Ecto neural progenitor cell (in vitro differentiated cells): ENCODE measurements around the gene ZNF526.

Experiments used
- DNase-seq: peaks from one replicate; pipeline ENCODE4 v3.0.0-alpha.2; 2018; ENCODE audit warnings: low spot score

ZNF526 gene

DNA sequence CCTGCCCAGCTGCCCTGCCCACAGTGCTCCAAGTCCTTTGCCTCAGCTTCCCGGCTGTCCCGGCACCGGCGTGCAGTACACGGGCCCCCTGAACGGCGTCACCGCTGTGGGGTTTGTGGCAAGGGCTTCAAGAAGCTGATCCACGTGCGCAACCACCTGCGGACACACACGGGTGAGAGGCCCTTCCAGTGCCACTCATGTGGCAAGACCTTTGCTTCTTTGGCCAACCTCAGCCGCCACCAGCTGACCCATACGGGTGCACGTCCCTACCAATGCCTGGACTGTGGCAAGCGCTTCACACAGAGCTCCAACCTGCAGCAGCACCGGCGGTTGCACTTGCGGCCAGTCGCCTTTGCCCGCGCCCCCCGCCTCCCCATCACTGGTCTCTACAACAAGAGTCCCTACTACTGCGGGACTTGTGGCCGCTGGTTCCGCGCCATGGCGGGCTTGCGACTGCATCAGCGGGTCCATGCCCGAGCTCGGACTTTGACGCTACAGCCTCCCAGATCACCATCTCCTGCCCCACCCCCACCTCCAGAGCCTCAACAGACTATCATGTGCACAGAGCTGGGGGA is 5.7 kb downstream of the ZNF526 start:
- DNase-seq: no peak

DNA sequence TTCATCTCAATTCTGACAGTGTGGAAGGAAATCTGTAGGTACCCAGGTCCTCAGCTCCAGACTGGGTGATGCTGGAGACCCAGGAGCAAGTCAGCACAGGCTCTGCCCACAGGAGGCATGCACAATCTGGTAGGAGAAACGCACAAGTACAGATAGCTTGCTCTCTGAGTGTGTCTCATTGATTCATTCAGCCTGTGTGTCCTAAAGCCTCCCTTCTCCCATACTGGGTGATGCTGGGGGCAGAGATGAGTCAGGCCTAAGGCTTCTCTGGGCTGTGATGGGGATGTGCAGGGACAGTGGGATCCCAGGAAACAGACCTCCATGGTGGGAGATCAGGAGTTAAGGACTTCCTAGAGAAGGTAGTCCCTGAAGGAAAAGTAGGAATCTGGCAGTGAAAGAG is 6.8 kb downstream of the ZNF526 start:
- no peak for DNase-seq

DNA sequence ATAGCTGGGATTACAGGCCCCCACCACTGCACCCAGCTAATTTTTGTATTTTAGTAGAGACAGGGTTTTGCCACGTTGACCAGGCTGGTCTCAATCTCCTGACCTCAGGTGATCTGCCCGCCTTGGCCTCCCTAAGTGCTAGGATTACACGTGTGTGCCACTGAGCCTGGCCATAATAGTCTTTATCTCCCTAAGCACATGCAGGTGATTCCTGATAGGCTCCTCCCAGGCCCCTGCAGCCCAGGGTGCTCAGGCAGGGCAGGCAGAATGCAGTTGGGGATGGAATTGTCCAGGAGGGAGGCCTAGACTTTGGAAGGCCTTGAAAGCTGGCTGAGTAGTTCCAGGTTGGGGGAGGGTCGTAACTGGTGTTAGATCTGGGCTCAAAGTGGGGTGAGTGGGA is 8.5 kb downstream of the ZNF526 start:
- DNase-seq: no peak

- no peak for DNase-seq
Observed at GRCh38 chr19:42229301-42229854, 9.3 kb downstream of the ZNF526 start.

- DNase-seq: no peak
Observed at GRCh38 chr19:42229855-42230351, 9.8 kb downstream of the ZNF526 start.

- DNase-seq: no peak
Observed at GRCh38 chr19:42230571-42230970, 10.5 kb downstream of the ZNF526 start.

DNA sequence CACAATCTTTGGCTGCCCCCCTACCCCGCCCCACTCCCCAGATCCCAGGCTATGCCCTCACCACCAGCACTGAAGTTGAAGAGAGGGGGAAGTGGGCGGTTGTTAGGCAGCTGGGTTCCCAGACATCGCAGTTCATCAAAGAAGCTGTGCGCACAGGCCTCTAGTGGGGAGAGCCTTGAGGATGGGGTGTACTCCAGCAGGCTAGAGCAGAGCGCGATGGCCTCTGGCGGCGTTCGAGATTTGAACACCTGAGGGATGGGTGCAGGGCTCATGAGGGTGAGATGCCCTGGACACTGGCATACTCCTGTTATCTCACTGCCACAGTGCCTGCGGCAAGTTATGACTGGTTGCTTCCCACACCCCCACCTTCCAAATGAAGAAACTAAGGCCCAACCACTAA is 12.3 kb downstream of the ZNF526 start:
- DNase-seq: no peak

DNA sequence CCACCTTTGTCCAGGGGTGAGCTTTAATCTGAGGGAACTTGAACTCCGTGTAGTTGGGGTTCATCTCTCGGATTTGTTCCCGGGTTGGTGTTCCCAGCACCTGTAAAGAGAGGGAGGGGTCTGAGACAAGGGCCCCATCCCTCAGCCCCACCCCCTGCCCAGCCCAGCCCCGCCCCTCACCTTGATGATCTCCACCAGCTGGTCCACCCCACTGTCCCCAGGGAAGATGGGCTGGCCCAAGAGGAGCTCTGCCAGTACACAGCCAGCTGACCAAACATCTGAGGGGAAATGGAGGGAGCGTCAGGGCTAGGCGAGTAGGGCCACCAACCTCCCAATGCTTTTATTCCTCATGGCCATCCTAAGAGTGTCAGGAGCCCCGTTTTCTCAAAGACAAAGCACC is 13.0 kb downstream of the ZNF526 start:
- DNase-seq: no peak

DNA sequence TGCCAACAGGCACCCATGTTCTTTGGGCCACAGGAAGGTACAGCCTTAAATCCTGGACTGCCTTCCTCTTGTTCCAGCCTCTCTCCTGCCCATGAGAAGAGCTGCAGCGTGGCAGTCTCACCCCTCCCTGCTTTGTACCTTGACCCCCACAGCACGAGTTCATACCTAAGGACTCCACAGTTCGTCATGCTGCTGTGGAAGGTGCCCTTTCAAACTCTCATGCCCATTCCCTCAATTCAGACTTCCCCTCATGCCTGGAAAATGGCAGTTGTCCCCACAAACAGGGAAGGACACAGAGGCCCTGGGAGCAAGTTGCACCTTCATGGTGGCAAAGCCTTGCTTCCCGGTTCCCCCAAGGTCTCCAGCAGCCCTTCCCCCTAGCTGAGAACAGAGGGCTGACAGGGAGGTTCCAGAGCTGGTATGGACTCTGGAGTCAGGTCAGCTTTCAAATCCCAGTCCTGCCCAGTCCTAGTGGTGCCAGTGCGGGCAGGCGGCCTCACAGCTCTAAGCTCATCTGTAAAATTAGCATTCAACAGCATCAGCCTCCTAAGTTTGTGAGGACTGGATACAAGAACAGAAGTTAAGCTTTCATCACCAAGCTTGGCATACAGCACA is 13.7 kb downstream of the ZNF526 start:
- DNase-seq: no peak

GRCh38 chr19:42234364-42234763 is 14.3 kb downstream of the ZNF526 start:
- DNase-seq: no peak

- DNase-seq: no peak
Observed at GRCh38 chr19:42235181-42235580, 15.1 kb downstream of the ZNF526 start.

DNA sequence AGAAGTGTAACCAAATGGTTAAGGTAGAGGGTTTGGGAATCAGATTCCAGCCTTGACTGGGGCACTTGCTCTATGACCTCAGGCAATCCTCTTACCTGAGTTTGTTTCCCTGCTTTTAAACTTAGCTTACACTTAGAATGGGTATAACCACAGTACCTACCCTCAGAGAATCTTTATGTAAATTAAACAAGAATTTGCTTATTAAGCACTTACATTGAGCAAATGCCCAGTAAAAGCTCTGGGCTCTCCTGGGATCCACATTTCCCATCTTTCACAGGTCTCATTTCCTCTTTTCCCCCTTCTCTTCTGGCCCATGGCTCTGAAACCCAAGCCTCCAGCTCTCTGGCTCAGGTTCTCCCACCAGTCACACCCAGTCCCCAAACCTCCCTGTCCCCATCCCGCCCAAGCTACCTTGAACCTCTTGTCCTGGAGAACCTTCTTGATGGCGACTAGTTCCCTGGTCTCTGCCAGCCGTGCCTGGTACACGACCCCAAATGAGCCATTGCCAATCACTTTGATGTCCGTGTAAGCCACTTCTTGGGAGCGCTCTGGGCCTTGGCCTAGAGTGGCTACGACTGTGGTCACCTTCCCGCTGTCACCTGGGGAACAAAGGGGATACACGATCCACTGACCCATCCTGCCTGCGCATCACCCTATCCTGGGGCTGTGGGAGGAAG is 19.6 kb downstream of the ZNF526 start:
- DNase-seq: no peak

- no peak for DNase-seq
Observed at GRCh38 chr19:42241279-42241678, 21.2 kb downstream of the ZNF526 start.

DNA sequence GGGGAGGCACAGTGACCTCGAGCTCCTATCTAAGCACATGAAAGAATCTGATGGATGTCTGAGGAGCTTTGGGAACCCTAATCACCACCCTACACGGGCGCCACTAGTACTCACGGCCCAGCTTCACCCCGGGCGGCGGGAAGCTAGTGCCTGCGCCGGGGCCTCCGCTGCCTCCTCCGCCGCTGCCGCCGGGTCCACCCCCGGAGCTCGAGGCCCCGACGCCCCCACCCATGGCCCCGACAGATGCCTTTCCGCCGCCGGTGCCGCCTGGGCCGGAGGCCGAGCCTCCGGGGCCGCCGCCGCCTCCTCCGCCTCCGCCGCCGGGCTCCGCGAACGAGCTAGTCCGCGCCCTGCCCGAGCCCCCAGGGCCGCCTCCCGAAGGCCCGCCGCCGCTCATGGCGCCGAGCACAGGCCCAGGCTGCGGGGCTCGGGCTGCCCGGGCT is 22.0 kb downstream of the ZNF526 start:
- no peak for DNase-seq

- peak; percentile 98 for DNase-seq
Observed at GRCh38 chr19:42242512-42243409, 22.6 kb downstream of the ZNF526 start, which contains the start of gene GSK3A. Gene GSK3A (minus strand): TSS chr19:42242602. CDS start chr19:42242465, 137 bp downstream.

GRCh38 chr19:42244347-42245220 is 24.5 kb downstream of the ZNF526 start:
- DNase-seq: peak; percentile 96

DNA sequence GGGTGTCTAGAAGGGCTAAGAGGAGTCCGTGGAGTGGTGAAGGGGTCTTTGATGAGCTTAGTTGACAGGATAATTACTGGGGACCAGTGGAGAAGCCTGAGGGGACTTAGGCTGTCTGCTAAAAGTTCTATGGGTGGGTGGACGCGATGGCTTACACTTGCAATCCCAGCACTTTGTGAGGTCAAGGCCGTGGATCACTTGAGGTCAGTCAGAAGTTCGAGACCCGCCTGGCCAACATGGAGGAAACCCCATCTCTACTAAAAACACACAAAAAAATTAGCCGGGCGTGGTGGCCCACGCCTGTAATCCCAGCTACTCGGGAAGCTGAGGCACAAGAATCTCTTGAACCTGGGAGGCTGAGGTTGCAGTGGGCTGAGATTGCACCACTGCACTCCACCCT is 25.1 kb downstream of the ZNF526 start:
- no peak for DNase-seq

DNA sequence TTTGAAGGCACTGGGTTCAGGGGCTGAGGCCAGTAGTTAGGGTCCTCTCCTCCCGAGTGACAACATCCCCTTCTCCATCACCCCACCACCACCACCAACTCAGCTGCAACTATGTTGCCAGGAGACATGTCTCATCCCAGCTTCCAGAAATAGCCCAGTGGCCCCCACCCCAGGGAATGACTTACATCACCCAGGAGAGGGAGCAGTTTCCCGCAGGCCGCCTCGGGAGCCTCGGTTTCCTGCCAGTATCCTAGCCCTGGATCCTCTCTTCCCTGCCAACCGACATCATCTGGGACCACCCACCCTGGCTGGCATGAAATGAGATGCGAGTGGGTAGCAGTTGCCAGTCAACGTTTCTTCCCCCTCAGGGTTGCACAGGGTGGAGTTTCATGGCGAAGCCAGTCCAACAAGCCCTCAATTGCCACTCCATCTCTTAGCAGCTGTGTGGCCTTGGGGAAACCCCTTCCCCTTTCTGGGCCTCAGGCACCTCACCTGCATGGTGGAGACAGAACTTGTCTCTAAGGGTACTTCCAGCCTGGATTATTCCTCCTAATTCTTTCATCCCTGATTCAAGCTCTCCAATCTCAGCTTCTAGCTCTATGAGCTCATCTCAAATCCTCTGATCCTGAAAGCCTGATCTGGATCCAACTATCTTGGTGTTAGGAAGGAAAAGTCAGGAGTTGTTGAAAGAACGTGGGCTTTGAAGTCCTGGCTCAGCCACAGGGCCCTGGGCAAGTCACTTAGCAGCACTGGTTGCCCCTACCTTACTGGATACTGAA is 26.2 kb downstream of the ZNF526 start:
- peak; percentile 72 for DNase-seq

DNA sequence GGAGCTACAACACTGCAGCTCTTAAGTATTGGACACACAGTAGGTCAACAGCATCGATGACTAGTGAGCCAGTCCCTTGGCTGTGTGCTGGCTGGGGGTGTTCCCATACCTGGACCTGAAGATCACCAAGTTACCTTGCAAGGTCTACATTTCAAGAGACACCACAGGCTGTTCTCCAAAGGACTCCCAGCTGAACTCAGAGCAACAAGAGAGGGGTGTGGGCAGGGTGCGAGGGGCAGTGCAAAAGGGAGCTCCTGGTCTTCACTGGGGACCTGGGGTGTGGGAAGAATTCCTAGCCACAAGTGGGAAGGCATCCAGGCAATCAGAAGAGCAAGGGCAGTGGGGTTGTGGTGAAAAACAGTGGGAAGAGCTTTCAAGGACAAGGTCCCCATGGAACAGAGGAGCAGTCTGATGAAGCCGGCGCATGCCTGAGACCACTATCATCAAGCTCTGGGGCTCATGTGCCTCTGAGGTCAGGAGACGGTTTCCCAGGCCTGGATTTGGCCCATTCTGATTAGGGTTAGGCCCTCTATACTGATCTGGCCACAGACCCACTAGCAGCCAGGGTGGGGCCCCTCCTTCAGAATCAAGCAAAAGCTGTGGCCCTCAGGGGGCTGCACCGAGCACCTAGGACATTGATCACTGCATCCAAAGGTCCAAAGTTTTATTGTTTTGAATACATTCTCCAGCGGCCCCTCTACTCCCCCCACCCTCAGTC is 27.0 kb downstream of the ZNF526 start:
- no peak for DNase-seq
